GM18498 (cell line): ENCODE data around the gene WBP2.

Experiments used
- ATAC-seq: cut with Tn5 transposase; IDR thresholded peaks from one replicate; pipeline ENCODE4 v1.9.1; 2021; ENCODE audit warnings: mild to moderate bottlenecking, moderate library complexity; ENCODE audit not compliant: unreplicated experiment

The WBP2 gene

DNA sequence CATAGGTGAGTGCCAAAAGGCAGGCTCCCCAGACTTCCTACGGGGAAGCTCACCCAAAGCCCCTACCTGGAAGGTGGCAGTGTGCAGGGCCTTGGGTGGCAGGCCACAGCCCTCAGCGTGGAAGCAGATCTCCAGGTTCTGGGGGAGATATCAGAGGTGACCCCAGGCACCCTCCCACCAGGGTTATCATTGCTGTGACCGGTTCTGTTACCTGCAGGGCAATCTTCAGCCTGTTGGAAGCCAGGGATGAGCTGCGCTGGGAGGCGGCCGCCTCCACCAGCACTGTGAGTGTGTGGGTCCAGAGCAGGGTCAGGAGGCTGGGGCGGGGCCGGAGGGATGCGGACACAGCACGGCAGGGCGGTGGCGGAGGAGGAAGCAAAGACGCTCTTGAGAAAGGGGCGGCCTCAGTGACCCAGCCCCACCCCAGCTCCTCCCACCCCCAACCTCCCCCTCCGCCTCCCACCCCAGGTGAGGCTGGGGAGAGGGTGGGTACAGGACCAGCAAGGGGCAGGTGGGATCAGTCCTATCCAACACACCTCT lies 24.0 kb downstream of the WBP2 start:
- ATAC-seq: no peak

DNA sequence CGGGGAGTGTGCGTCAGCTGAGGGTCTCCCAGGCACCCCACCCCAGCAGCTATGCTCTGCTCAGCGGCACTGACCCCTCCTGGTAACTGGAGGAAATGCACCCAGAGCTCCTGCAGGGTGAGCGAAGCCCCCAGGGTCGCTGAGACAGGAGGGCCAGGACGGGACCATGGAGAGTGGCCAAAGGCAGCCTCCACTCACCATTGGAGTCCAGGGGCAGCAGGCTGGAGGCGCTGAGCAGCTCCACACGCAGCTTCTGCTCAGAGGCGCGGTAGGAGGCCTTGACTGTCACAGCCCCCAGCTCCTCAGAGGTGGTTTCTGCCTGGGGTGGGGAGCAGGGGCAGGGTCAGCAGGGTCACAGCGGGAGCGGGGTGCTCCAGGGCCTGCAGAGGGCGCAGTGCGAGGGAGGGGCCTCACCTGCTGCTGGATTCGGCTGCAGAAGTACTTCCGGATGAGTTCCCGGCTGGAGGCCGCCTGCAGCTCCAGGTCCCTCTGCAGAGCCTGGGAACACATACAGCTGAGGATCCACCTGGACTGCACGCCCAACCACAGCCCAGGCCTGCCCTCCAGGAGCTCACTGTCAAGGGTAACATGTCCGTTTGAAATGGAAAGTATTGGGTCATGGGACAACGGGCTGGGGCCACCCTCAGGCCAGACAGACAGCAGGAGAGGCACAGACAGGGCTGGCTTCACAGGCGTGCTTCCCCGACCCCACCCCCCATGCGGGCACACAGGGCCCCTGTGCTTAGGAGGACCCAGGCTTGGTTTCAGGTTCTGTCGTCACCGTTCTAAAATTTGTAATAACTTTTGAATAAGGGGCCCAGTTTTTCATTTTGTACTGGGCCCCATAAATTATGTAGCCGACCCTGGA lies 24.7 kb downstream of the WBP2 start:
- ATAC-seq: no peak

DNA sequence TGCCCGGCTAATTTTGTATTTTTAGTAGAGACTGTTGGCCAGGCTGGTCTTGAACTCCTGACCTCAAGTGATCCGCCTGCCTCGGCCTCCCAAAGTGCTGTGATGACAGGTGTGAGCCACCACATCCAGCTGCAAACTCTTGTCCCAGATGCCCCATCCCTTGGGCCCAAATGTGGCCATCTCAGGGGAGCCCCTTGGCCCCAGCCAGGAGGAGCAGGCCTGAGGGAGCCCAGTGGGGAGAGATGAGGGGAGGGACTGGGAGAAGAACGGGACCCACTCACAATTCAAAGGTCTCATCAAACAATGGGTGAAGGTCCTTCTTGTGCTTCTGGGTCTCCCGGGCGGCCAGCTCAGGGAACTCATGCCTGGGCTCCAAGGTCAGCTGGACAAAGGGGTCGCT lies 25.4 kb downstream of the WBP2 start:
- no peak for ATAC-seq

DNA sequence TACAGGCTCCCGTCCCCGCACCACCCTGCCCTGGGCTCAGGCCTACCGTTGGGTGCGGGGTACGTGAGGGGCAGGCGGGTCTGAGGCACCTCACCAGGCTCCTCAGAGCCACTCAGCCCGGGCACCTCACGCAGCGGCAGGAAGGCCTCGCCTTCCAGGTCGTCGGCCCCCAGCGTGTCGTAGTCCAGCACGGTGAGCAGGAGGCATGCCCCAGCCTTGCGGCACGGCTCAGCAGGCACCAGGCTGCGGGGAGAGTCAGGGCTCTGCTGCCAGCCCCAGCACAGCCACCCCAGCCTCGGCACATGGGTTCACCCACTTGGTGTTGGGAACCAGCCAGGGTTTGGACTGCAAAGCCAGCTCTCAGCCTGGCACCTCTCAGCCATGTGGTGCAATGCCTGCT lies 26.4 kb downstream of the WBP2 start:
- ATAC-seq: no peak

DNA sequence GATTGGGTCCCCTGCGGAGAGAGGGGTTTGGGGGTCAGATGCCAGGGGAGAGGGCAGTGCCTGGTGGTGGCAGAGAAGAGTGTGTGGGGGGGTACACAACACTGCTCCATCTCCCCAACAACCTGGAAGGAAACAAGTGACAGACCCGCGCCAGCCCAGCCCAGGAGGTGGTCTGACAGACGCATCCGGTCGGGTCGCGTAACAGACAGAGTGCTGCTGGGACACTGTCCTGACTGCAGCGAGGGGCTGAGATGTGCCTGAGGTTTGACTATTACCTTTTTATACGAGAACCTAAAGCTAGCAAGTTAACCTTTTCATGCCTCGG lies 27.1 kb downstream of the WBP2 start:
- no peak for ATAC-seq

DNA sequence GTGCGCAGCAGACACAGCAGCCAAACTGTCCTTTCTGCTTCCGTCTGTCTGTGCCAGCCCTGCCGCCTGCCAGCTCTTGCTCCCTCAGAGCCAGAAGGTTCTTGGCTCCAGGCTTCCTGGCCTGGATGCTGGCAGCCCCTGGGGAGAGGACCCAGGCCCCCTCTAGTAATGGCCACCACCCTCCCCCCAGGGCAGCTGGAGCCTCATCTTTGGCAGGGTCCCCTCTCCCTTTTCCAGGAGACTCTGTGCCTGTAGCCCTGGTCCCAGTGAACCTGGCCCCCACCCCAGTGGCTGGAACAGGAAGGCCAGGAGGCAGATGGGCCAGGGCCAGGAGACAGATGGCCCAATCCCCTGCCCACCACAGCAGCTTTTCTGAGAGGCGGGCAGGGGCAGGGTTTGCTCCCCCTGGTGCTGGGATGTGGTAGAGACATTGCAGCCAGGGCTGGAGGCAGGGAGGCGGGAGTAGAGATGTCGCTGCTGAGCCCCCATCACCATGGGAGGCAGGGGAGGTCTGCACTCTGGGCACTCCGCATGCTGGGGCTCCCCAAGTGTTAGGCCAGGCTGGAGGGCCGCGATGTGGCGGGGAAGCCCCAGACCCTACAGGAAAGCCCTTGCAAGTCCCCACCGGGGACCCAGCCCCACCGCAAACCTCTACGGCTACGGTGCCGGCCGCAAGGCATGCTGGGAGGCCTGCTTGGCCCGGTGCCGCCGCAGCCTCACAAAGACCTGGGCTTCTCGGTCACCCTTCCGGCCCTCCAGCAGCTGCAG lies 27.6 kb downstream of the WBP2 start:
- no peak for ATAC-seq

DNA sequence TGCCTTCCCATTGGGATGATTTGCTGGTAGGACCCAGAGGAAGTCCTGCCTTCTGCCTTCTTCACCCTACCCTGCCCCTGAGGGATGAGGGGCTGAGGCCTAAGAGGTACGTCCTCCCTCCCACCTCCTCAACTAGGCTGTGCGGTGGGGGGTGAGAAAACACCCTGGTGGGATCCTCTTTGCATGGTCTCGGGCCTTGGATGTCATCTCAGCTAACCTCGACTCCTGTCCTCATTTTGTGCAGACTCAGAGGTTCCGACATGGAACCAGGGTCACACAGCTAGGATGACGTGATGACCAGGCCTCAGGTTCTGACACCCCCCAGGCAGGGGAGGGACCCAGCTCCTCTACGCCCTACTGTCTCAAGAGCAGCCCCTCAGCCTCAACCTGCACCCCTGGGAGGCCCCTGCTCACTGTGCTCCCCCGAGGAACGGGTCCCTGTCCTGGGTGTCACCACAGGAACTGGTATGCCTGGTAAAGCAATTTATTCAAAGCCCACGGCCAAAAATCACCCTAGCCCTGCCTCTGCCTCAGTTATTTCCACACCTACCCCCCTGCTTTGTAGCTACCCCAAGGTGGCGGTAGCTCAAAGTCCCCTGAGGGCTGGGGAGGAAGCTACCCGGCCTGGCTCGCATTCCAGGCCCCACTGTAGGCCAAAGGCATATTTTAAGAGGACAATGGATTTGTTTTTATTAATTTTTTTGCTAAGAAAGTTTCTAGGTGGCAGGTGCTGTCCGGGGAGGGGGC lies 28.4 kb downstream of the WBP2 start:
- no peak for ATAC-seq

DNA sequence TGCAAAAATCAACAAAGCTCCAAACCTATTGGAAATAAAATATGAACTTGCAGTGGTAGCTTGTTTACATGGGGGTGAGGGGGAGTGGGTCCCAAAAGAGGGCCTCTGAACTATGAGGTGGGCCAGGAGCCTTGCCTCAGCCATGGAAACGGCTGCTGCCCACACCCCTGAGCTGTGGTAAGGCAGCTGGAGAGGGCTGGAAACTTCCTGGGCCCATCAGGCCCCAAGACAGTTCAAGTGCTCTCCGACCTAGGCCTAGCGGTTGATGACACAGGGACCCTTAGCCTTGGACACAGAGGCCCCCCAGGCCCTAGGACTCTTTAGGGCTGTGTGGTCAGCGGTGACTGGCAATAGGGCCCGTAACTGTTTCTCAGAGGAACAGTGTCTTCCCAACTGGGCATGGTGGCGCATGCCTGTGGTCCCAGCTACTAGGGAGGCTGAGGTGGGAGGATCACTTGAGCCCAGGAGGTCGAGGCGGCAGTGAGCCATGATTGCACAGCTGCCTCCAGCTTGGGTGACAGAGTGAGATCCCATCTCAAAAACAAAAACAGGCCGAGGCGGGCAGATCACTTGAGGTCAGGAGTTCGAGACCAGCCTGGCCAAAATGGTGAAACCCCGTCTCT lies 29.3 kb downstream of the WBP2 start:
- ATAC-seq: no peak

DNA sequence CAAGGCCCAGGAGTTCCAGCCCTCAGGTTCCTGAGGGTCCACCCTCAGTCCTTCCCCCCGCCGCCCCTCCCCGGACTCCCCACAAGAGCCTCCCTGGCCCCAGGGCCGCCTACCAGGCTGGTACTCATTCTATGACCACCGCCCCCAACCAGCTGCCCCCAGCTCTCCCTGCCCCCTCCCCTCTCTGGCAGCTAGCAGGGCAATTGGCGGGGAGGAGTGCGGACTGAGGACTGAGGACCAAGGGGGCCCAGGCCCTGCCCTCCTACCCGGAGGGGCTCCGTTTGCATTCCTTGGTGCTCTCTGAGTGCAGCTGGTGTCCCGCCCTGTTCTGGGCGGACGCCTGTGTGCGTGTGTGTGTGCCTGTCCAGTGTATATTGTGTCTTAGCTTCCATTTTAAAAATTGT lies 30.0 kb downstream of the WBP2 start:
- no peak for ATAC-seq

DNA sequence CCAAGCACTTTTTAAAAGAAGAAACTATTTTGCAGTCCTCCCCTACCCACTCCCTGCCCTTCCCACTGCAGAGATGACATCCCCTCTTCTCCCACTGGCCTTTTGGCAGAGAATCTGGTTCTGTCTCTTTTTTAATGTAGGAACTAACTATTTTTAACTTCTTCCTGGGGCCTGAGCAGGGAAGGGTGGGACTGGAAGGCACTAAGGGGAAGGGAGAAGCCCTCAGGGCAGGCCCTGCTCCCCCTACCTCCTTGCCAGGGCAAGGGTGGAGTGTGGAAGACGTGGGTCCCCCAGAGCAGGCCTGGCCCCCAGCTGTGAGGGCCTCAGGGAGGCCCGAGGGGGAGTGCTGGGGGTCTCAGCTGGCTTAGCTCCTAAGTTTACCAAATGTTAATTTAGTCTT lies 30.5 kb downstream of the WBP2 start:
- no peak for ATAC-seq

DNA sequence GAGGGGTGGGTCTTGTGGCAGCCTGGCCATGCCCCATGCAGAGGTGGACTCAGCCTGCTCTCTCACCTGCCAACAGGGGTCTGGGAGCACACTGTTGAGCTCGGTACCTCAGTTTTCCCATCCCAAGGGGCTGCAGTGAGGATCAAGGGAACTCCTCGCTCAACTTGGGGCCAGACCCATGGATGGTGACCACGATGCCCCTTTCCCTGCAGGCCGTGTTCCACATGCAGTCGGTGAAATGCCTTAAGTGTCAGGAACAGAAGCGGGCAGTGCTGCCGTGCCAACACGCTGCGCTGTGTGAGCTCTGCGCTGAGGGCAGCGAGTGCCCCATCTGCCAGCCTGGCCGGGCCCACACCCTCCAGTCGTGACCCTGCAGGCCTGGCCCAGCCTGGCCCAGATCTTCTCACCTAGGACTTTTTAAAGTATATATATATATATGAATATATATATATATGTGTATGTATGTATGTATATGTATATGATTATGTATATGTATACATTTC lies 31.0 kb downstream of the WBP2 start:
- ATAC-seq: no peak

DNA sequence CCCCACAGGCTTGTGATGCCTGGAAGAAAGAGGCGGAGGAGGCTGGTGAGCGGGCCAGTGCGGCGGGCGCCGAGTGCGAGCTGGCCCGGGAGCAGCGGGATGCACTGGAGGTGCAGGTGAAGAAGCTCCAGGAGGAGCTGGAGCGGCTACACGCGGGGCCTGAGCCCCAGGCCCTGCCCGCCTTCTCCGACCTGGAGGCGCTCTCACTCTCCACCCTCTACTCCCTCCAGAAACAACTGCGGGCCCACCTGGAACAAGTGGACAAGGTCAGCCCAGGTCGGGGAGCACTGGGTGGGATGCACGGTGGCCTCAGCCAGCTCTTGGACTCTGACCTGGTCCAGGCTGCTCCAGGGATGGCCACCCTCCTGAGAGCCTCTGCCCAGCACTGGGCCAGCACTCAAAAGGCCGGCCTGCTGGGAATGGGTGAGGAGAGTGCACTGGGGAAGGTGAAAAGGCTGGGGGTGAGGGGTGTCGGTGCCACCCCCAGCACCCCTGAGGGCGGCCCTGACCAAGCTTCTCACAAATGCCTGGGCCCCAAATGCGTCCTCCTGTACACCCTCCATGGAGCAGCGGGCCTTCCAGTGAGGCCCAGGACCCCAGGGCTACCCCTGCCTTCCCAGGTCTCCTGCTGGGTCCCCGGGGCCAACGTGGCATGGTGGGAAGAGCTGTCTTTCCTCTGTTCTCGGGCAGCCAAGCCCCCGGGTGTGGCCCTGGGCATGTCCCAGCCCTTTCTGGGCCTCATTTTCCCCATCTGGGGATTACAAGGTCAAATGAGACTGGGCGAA lies 31.7 kb downstream of the WBP2 start:
- no peak for ATAC-seq

DNA sequence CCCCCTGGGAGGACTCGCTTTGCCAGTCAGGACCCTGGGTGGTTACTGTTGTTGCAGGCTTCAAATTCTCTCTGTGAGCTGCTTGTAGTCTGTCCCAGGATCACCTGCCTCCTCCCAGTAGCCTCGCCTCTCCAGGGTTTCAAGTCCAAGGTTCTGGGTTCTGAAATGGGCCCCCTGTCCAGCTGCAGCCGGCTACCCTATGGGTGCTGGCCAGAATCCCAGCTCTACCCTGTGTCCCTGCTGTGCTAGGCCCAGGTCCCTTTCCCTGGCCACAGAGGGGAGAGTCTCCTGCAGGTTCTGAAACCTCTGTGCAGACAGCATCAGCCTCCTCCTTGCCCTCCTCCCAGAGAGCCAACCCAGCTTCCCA lies 32.4 kb downstream of the WBP2 start:
- ATAC-seq: no peak

DNA sequence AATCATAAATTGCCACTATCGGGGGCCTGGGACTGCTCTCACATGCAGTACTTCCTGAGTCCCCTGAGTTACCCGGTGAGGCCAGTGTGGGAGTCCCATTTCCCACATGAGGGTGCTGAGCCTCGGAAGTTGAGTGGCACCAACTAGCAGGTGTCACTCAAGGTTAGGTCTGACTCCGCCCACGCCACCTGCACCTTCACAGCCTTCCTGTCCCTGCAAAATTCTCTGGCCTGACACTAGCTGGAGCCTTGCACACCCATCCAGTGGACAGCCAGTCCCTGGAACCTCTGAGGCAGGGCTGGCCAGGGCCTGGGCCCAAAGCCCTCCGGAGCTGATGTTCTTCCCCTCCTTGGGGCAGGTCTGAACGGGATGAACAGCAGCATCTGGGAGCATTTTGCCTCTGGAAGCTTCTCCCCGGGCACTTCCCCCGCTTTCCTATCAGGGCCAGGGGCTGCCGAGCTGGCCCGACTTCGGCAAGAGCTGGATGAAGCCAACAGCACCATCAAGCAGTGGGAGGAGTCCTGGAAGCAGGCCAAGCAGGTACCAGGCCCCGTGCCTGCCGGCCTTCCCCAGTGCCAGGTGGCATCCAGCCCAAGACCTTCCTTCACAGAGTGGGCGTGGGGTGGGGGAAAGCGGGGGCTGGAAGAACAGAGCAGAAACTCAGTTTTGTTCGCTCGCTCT lies 32.9 kb downstream of the WBP2 start:
- ATAC-seq: no peak

DNA sequence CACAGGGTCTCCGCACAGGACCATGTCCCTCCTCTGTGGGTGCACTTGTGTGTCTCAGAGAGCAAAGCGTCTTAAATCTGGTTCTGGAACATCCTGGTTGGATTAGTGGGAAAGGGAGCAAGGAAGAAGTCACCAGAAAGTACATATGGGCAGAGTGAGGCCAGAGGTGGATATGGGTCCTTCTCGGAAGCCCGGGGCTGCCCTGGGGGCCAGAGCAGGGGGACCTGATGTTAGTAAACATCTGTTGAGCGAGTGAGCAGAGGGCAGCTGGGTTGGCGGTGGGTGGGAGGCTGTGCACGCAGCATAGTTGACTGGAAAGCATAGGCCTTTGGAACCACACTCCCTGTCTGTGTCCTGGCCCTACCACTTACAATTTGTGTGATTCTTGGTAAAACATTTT lies 33.6 kb downstream of the WBP2 start:
- no peak for ATAC-seq

DNA sequence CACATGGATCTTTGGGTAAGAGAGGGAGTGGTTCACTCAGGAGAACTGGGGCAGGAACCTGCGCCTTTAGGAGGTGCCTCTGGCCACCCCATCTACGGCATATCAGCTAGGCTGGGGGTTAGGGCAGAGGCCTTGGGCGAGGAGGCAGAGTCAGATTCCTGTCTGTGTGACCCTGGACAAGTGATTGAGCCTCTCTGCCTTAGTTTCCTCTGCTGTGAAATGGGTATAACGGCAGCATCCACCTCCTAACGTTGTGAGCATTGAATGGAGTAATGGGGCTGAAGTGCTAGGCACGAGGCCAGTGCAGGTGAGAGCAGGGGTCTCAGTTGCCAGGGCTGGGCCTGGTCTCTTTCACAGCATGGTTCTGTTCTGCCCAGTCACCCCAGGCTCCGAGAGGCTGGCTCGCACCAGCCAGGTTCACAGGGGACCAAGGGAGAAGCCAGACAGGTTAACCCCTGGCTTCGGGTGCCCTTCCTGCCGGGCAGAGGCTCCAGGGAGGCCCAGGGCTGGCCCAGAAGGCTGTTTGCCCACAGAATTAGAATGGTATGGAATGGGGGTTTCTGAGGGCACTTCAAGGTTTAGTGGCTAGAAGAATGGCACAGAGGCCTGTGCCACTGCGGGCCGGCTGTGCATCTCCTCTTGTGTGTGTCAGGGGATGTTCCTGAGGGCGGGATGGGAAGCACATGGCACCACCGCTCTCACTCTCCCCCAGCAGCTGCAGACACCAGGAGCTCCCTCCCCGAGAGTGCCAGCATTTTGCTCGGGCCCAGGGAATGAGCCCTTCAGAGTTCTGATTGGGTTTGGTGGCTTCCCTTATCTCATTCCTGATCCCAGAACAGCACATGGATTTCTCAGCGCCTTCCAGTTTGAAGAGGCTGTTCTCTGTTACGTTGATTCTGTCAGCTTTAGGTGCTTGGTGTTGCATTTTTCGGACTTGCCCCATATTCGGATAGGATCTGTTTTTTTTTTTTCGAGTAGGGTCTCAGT lies 34.7 kb downstream of the WBP2 start:
- ATAC-seq: no peak

DNA sequence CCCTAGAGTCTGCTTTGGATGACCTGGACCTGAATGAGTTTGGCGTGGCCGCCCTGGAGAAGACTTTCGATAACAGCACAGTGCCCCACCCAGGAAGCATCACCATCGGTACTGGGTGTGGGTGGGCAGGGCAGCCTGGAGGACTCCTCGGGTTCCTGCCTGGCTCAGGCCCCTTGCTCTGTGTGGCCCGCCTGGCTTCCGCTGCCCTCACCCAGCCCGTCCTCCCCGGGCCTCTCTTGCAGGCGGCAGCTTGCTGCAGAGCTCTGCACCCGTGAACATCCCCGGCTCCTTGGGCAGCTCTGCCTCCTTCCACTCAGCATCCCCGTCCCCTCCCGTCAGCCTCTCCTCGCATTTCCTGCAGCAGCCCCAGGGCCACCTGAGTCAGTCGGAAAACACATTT lies 35.5 kb downstream of the WBP2 start:
- ATAC-seq: no peak

DNA sequence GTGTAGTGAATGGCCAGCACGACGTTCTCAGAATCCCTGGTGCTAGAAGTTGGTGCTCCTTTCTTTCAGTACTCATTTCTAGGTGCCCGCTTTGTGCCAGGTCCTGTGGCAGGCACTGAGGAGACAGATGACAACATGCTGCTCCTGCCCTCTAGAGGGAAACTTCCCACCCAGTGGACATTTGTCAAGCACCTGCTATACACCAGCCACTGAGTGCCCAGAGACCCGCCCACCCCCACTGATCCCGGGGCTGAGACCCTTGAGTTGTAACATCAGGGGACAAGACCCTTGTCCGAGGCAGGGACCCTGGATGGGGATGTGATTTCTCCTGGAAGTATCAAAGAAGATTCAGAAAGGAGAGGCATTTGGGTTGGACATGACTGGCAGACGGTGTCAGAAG lies 36.0 kb downstream of the WBP2 start:
- no peak for ATAC-seq
